OCI-LY1 (cell line): Measurements from ENCODE around the gene ITGB4.

ENCODE experiments used
- H2AFZ ChIP-seq: fragments of 200-600 bp; sonication (generic), shearing (Covaris generic); 2 replicates; pipeline ENCODE4 v1.6.0; 2014; ENCODE audit warnings: antibody characterized with exemption, mild to moderate bottlenecking, low read length
- H3F3A ChIP-seq: fragments of 200-600 bp; sonication (generic), shearing (Covaris generic); 2 replicates; pipeline ENCODE4 v1.6.0; 2014; ENCODE audit warnings: mild to moderate bottlenecking, antibody characterized with exemption, low read length, moderate library complexity; ENCODE audit not compliant: insufficient read depth
- H3K27ac ChIP-seq: fragments of 200-600 bp; sonication (generic); 2 replicates; pipeline ENCODE4 v1.5.1; 2014; ENCODE audit warnings: low read length, mixed run types, mild to moderate bottlenecking, low read depth; ENCODE audit not compliant: poor library complexity, severe bottlenecking
- H3K27me3 ChIP-seq: fragments of 200-600 bp; sonication (generic); 2 replicates; pipeline ENCODE4 v1.6.0; 2014; ENCODE audit warnings: antibody characterized with exemption, mild to moderate bottlenecking, low read length, moderate library complexity; ENCODE audit not compliant: insufficient read depth
- H3K36me3 ChIP-seq: fragments of 200-600 bp; sonication (generic); 2 replicates; pipeline ENCODE4 v1.6.1; 2014; ENCODE audit warnings: mild to moderate bottlenecking, antibody characterized with exemption, low read length, moderate library complexity, mixed read lengths; ENCODE audit not compliant: insufficient read depth
- H3K4me1 ChIP-seq: fragments of 200-600 bp; sonication (generic); 2 replicates; pipeline ENCODE4 v1.5.1; 2014; ENCODE audit warnings: mild to moderate bottlenecking, low read length, moderate library complexity; ENCODE audit not compliant: insufficient read depth, severe bottlenecking
- H3K4me2 ChIP-seq: fragments of 200-600 bp; sonication (generic), shearing (Covaris generic); 2 replicates; pipeline ENCODE4 v1.6.1; 2014; ENCODE audit warnings: low read length
- H3K4me3 ChIP-seq: fragments of 200-600 bp; sonication (generic); 2 replicates; pipeline ENCODE4 v1.5.1; 2014; ENCODE audit warnings: low read length, low read depth, mild to moderate bottlenecking, mixed read lengths; ENCODE audit not compliant: poor library complexity, severe bottlenecking
- H3K79me2 ChIP-seq: fragments of 200-600 bp; shearing (Covaris generic); 2 replicates; pipeline ENCODE4 v1.6.1; 2016; ENCODE audit warnings: mixed run types, low read length, mixed read lengths; ENCODE audit not compliant: insufficient read depth
- H3K9ac ChIP-seq: fragments of 200-600 bp; sonication (generic), shearing (Covaris generic); 2 replicates; pipeline ENCODE4 v1.6.1; 2014; ENCODE audit warnings: mild to moderate bottlenecking, low read length, mixed read lengths
- H3K9me2 ChIP-seq: fragments of 200-600 bp; sonication (generic), shearing (Covaris generic); 2 replicates; pipeline ENCODE4 v1.6.1; 2014; ENCODE audit warnings: low read depth, mild to moderate bottlenecking, low read length, mixed read lengths
- H3K9me3 ChIP-seq: fragments of 200-600 bp; shearing (Covaris generic); 2 replicates; pipeline ENCODE4 v1.6.1; 2014; ENCODE audit warnings: low read length, mixed read lengths
- H4K20me1 ChIP-seq: fragments of 200-600 bp; sonication (generic), shearing (Covaris generic); 2 replicates; pipeline ENCODE4 v1.6.0; 2016; ENCODE audit warnings: mild to moderate bottlenecking, low read length; ENCODE audit not compliant: insufficient read depth
- EZH2 ChIP-seq: fragments of 200-600 bp; sonication (generic), shearing (Covaris generic); IDR thresholded peaks from 2 replicates; pipeline ENCODE4 v1.8.0; 2017; ENCODE audit warnings: borderline replicate concordance, mixed run types, mild to moderate bottlenecking, antibody characterized with exemption, low read length, moderate library complexity, mixed read lengths
- TF ChIP-seq, protein P1 (sequence below): fragments of 200-600 bp; sonication (generic), shearing (Covaris generic); IDR thresholded peaks from 2 replicates; pipeline ENCODE4 v1.5.1; 2017; ENCODE audit warnings: mild to moderate bottlenecking, antibody characterized with exemption, low read length, moderate library complexity, mixed read lengths

Gene ITGB4

DNA sequence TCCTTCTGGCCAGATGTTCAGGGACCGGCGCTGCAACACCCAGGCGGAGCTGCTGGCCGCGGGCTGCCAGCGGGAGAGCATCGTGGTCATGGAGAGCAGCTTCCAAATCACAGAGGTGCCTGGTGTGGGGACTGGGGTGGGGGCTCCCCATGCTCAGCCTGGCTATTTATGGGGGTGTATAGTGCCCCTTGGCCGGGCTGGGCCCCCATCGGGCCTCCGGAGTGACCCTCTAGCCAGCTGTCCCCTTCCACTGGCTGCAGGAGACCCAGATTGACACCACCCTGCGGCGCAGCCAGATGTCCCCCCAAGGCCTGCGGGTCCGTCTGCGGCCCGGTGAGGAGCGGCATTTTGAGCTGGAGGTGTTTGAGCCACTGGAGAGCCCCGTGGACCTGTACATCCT lies 6.1 kb downstream of the ITGB4 start:
- H3K9me2 ChIP-seq = no peaks in the 10 kb centered on the region
- no peak overlapping the region for H3K27ac ChIP-seq
- no peaks in the 10 kb centered on the region for H4K20me1 ChIP-seq
- no peaks in the 10 kb centered on the region for H3K4me1 ChIP-seq
- no peak overlapping the region for H3K9ac ChIP-seq
- no peak for TF ChIP-seq EZH2
- TF ChIP-seq, protein P1, sequence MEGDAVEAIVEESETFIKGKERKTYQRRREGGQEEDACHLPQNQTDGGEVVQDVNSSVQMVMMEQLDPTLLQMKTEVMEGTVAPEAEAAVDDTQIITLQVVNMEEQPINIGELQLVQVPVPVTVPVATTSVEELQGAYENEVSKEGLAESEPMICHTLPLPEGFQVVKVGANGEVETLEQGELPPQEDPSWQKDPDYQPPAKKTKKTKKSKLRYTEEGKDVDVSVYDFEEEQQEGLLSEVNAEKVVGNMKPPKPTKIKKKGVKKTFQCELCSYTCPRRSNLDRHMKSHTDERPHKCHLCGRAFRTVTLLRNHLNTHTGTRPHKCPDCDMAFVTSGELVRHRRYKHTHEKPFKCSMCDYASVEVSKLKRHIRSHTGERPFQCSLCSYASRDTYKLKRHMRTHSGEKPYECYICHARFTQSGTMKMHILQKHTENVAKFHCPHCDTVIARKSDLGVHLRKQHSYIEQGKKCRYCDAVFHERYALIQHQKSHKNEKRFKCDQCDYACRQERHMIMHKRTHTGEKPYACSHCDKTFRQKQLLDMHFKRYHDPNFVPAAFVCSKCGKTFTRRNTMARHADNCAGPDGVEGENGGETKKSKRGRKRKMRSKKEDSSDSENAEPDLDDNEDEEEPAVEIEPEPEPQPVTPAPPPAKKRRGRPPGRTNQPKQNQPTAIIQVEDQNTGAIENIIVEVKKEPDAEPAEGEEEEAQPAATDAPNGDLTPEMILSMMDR = no peak
- H3K4me2 ChIP-seq = no peak overlapping the region
- no peaks in the 10 kb centered on the region for H3K79me2 ChIP-seq
- H3F3A ChIP-seq = no peaks in the 10 kb centered on the region
- H3K9me3 ChIP-seq = no peaks in the 10 kb centered on the region
- no peak overlapping the region for H2AFZ ChIP-seq
- no peak overlapping the region for H3K4me3 ChIP-seq
- H3K27me3 ChIP-seq = peaks cover 8% of the 10 kb centered on the region; the same call in 1 of the 2 replicates
- H3K36me3 ChIP-seq = no peaks in the 10 kb centered on the region

DNA sequence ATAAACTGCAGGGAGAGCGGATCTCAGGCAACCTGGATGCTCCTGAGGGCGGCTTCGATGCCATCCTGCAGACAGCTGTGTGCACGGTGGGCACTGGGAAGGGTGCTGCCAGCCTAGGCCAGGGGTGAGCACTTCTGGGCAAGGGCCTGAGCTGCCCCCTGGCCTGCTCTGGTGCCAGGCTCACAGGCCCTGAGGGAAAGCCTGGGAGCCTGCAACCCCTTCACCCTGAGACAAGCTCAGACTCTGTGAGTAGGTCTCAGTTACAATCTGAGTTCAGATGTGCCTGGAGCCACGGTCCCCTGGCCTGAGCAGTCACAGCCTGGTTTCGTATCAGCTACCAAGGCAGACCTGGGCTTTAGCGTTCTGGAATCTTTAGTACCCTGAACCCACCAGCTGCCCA lies 8.1 kb downstream of the ITGB4 start:
- peaks cover under 1% of the 10 kb centered on the region for H3K4me1 ChIP-seq
- TF ChIP-seq, protein P1 = no peak
- no peak for TF ChIP-seq EZH2

DNA sequence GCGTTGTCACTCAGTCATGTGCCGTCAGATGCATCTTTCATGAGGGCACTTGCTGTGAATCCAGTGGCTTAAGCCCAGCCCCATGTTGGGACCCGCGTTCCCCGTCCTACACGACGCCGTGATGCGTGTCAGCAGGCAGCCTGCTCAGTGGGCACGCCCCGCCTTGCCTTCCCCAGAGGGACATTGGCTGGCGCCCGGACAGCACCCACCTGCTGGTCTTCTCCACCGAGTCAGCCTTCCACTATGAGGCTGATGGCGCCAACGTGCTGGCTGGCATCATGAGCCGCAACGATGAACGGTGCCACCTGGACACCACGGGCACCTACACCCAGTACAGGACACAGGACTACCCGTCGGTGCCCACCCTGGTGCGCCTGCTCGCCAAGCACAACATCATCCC lies 8.8 kb downstream of the ITGB4 start:
- Histone ChIP-seq H3F3A (no peaks in the 10 kb centered on the region), H3K4me1 (peaks cover 7% of the 10 kb centered on the region), H3K36me3 (no peaks in the 10 kb centered on the region), H3K27me3 (peaks cover 8% of the 10 kb centered on the region; the same call in 1 of the 2 replicates), H3K9me2 (no peaks in the 10 kb centered on the region), H3K79me2 (no peaks in the 10 kb centered on the region), H3K9me3 (no peaks in the 10 kb centered on the region), H2AFZ (no peak overlapping the region), H3K4me2 (no peak overlapping the region), H3K4me3 (no peak overlapping the region), H4K20me1 (no peaks in the 10 kb centered on the region), H3K9ac (no peak overlapping the region), H3K27ac (no peak overlapping the region)
- no peak for TF ChIP-seq EZH2
- TF ChIP-seq, protein P1 = no peak

More for the DNA sequence above, 8.1 kb downstream of the ITGB4 start:
- H3K79me2 ChIP-seq = no peaks in the 10 kb centered on the region
- no peaks in the 10 kb centered on the region for H3K9me3 ChIP-seq
- no peaks in the 10 kb centered on the region for H3K9me2 ChIP-seq
- H3K4me2 ChIP-seq = no peak overlapping the region
- H3K36me3 ChIP-seq = no peaks in the 10 kb centered on the region
- H3K27me3 ChIP-seq = peaks cover 8% of the 10 kb centered on the region; the same call in 1 of the 2 replicates
- no peak overlapping the region for H3K9ac ChIP-seq
- no peaks in the 10 kb centered on the region for H4K20me1 ChIP-seq
- H3K27ac ChIP-seq = no peak overlapping the region
- H3K4me3 ChIP-seq = no peak overlapping the region
- no peak overlapping the region for H2AFZ ChIP-seq
- H3F3A ChIP-seq = no peaks in the 10 kb centered on the region
